GM12878 (cell line): ENCODE data around the gene AGT. TPM values are rescaled to one million over a fixed set of nuclear protein-coding genes. Genes with fewer than 3 reads are reported as not detected.

Experiments
- ATAC-seq: fragments of 200-7000 bp; cut with Tn5 transposase; 3 replicates; pipeline ENCODE4 v1.9.1; 2020; ENCODE audit warnings: mild to moderate bottlenecking, moderate library complexity
- BruUV-seq: library from RNA; stranded (reverse); fragments of 400-500 nt; replicated peaks from 2 replicates; lab custom pipeline; 2021; lab: Mats Ljungman, UMichigan
- CTCF ChIA-PET: fragments of 300-600 bp; sonication (Branson Sonifier 250); formaldehyde crosslinking; extraction: SDS; loops from one replicate; lab custom pipeline; 2021; ENCODE audit warnings: inconsistent platforms; lab: Yijun Ruan, JAX
- POLR2A ChIA-PET: fragments of 350-600 bp; formaldehyde crosslinking; extraction: SDS; loops from one replicate; lab custom pipeline; 2021; ENCODE audit warnings: inconsistent platforms; lab: Charles Lee
- RAD21 ChIA-PET: fragments of 300-600 bp; sonication (Branson Sonifier 250); formaldehyde crosslinking; loops from one replicate; lab custom pipeline; 2023; ENCODE audit warnings: antibody characterized with exemption; ENCODE audit not compliant: unreplicated experiment; lab: Charles Lee
- SMC1A ChIA-PET: fragments of 300-600 bp; sonication (Branson Sonifier 250); formaldehyde crosslinking; loops from one replicate; lab custom pipeline; 2023; ENCODE audit not compliant: unreplicated experiment, uncharacterized antibody; lab: Charles Lee
- DNase-seq: peaks from one replicate; pipeline ENCODE4 v3.0.0-alpha.2; 2011; ENCODE audit warnings: low read depth, low spot score
- FAIRE-seq: peaks from 3 replicates; lab custom pipeline; 2011; peaks lifted over from hg19 to GRCh38; lab: Jason Lieb, UNC
- H2AFZ ChIP-seq: 2 replicates; pipeline ENCODE4 v1.6.0; 2011; ENCODE audit warnings: low read depth, low read length, control low read depth; ENCODE audit not compliant: control insufficient read depth
- H3K27ac ChIP-seq: 2 replicates; pipeline ENCODE4 v1.5.1; 2011; ENCODE audit warnings: control low read depth; ENCODE audit not compliant: control insufficient read depth, insufficient read depth
- H3K27me3 ChIP-seq, 2 experiments: replicated peaks in 1 of 2; 2 replicates each; pipeline versions ENCODE4 v1.6.0 to v1.6.1; 2011; ENCODE audit warnings: low read length in 1 of 2; ENCODE audit not compliant: control insufficient read depth in 2 of 2, insufficient read depth in 2 of 2
- H3K36me3 ChIP-seq, 2 experiments: 2 replicates each; pipeline ENCODE4 v1.5.1; 2011; ENCODE audit warnings: low read length in 1 of 2; ENCODE audit not compliant: control insufficient read depth in 2 of 2, insufficient read depth in 2 of 2
- H3K4me1 ChIP-seq: 2 replicates; pipeline ENCODE4 v1.6.1; 2011; ENCODE audit warnings: mild to moderate bottlenecking, low read length, moderate library complexity, mixed read lengths; ENCODE audit not compliant: control insufficient read depth, insufficient read depth
- H3K4me2 ChIP-seq: 2 replicates; pipeline ENCODE4 v1.6.0; 2011; ENCODE audit warnings: control low read depth; ENCODE audit not compliant: control insufficient read depth, insufficient read depth
- H3K4me3 ChIP-seq: fragments of 200-600 bp; sonication (generic); 2 replicates; pipeline ENCODE4 v1.5.1; 2016
- H3K79me2 ChIP-seq: 2 replicates; pipeline ENCODE4 v1.6.0; 2011; ENCODE audit warnings: low read length; ENCODE audit not compliant: control insufficient read depth, insufficient read depth
- H3K9ac ChIP-seq: 2 replicates; pipeline ENCODE4 v1.8.0; 2011; ENCODE audit warnings: low read length, control low read depth, mixed read lengths; ENCODE audit not compliant: control insufficient read depth, insufficient read depth
- H3K9me3 ChIP-seq: replicated peaks from 3 replicates; pipeline ENCODE4 v1.5.1; 2011; ENCODE audit warnings: mild to moderate bottlenecking, low read length; ENCODE audit not compliant: control insufficient read depth, insufficient read depth
- H4K20me1 ChIP-seq: 2 replicates; pipeline ENCODE4 v1.6.0; 2011; ENCODE audit not compliant: control insufficient read depth, insufficient read depth
- BMI1 ChIP-seq: fragments of 450-650 bp; IDR thresholded peaks from 2 replicates; pipeline ENCODE4 v1.6.1; 2016; ENCODE audit warnings: mild to moderate bottlenecking, moderate library complexity, borderline replicate concordance
- CBX5 ChIP-seq: sonication (generic); IDR thresholded peaks from 2 replicates; pipeline ENCODE4 v1.6.1; 2016; ENCODE audit warnings: low read depth, moderate library complexity, mild to moderate bottlenecking, inconsistent platforms
- CREB1 ChIP-seq: IDR thresholded peaks from 2 replicates; pipeline ENCODE4 v1.6.1; 2012; ENCODE audit warnings: low read depth, mild to moderate bottlenecking, inconsistent platforms
- DPF2 ChIP-seq: fragments of 450-650 bp; IDR thresholded peaks from 2 replicates; pipeline ENCODE4 v1.6.1; 2017; ENCODE audit warnings: mild to moderate bottlenecking
- E2F8 ChIP-seq: fragments of 450-650 bp; IDR thresholded peaks from 2 replicates; pipeline ENCODE4 v1.6.1; 2018; ENCODE audit warnings: mild to moderate bottlenecking, low read depth, moderate library complexity; ENCODE audit not compliant: partially characterized antibody
- MTA2 ChIP-seq: fragments of 450-650 bp; IDR thresholded peaks from 2 replicates; pipeline ENCODE4 v1.6.1; 2016; ENCODE audit warnings: low read depth, mild to moderate bottlenecking, moderate library complexity
- NFIC ChIP-seq: IDR thresholded peaks from 2 replicates; pipeline ENCODE4 v1.6.1; 2012; ENCODE audit warnings: low read depth, mild to moderate bottlenecking, inconsistent platforms, low read length, moderate library complexity
- NR2F1 ChIP-seq: fragments of 450-650 bp; conservative IDR thresholded peaks from 2 replicates; pipeline ENCODE4 v1.6.1; 2017; ENCODE audit warnings: mild to moderate bottlenecking
- NRF1 ChIP-seq: conservative IDR thresholded peaks from 2 replicates; pipeline ENCODE4 v1.6.1; 2011; ENCODE audit warnings: mild to moderate bottlenecking, low read depth, low read length, improper control_type of control experiment
- PAX8 ChIP-seq: fragments of 450-650 bp; IDR thresholded peaks from 2 replicates; pipeline ENCODE4 v1.6.1; 2017; ENCODE audit warnings: mild to moderate bottlenecking, moderate library complexity
- POLR2AphosphoS5 ChIP-seq: IDR thresholded peaks from 2 replicates; pipeline ENCODE4 v1.6.1; 2011; ENCODE audit warnings: mild to moderate bottlenecking, low read length, inconsistent platforms
- SMAD5 ChIP-seq: IDR thresholded peaks from 2 replicates; pipeline ENCODE4 v1.6.1; 2016; ENCODE audit warnings: antibody characterized with exemption, low read depth
- ZBTB4 ChIP-seq: fragments of 450-650 bp; formaldehyde crosslinking; IDR thresholded peaks from 2 replicates; pipeline ENCODE4 v1.4.0; 2022; ENCODE audit warnings: mild to moderate bottlenecking, moderate library complexity
- ZNF622 ChIP-seq: fragments of 450-650 bp; IDR thresholded peaks from 2 replicates; pipeline ENCODE4 v1.6.1; 2017; ENCODE audit warnings: mild to moderate bottlenecking, inconsistent platforms
- WGBS: methylation state at CpG from one replicate; pipeline ENCODE4 v1.1.6; 2016; ENCODE audit warnings: low lambda C conversion rate; ENCODE audit not compliant: insufficient replicate concordance, insufficient coverage; ENCODE audit errors: missing lambda C conversion rate; 5-methylcytosine and 5-hydroxymethylcytosine counted together
- in situ Hi-C: fragments of 300-500 bp; cut with MboI; formaldehyde crosslinking; loops from 9 replicates; pipeline ENCODE4 v1.14.3; 2018; ENCODE audit warnings: mixed read lengths
- intact Hi-C: fragments of 100-400 bp; cut with micrococcal nuclease; formaldehyde crosslinking; loops from one replicate; pipeline ENCODE4 v1.14.2; 2022; ENCODE audit not compliant: unreplicated experiment
- polyA plus RNA-seq, 11 experiments: library from polyadenylated mRNA; depleted of rRNA in 4 of 11; unstranded in 6 of 11; stranded (reverse) in 5 of 11; fragments of >200 nt; fragmentation: Nextera tagmentation in 4 of 11; fragmentation: Illumina TruSeq in 1 of 11; extraction: Ambion mirVana in 4 of 11; extraction: Trizol in 1 of 11; gene quantifications; 1 replicate in 1 of 11; 2 replicates in 10 of 11; pipeline versions ENCODE4 v1.2.1 to v1.2.3, GENCODE V29; 2011 to 2016; ENCODE audit warnings: inconsistent platforms in 2 of 11, missing spikeins in 2 of 11, low read depth in 1 of 11
- total RNA-seq, 4 experiments: library from RNA; depleted of rRNA in 3 of 4; stranded (reverse); fragments of >200 nt in 3 of 4; fragmentation: Illumina TruSeq in 1 of 4; extraction: Trizol in 1 of 4; gene quantifications; 2 replicates each; pipeline versions ENCODE4 v1.2.1 to v1.2.3, GENCODE V29; 2013 to 2021

The AGT gene
- total and polyA plus RNA-seq, 10 of the 15 experiments (the other 5 are each of a cell fraction or from before 2014, with no cell fraction given) = 0.69 TPM; not detected in 9

GRCh38 chr1:230679825-230680224, 34.1 kb downstream of the AGT start:
- no peaks in the 10 kb centered on the region for H3K79me2 ChIP-seq
- ChIA-PET POLR2A (no interaction called here), SMC1A (interaction anchor here (1.7 kb wide), 1 partner anchor 10 kb away, joined by 4 read pairs; no protein-coding TSS in a partner anchor), RAD21 (no interaction called here), CTCF (interaction anchor here (1.1 to 1.3 kb wide), 2 partner anchors 11 to 37 kb away, joined by 3 read pairs; no protein-coding TSS in a partner anchor)
- ATAC-seq (no peak), DNase-seq (no peak), FAIRE-seq (no peak)
- no peaks in the 10 kb centered on the region for H4K20me1 ChIP-seq
- no peak overlapping the region for H3K4me2 ChIP-seq
- H3K9ac ChIP-seq = no peak overlapping the region
- no peak overlapping the region for H3K4me3 ChIP-seq
- peaks cover 5 to 20% of the 10 kb centered on the region in 2 experiments; a peak in 3 of 4 replicates for H3K36me3 ChIP-seq
- H3K27me3 ChIP-seq = no peaks in the 10 kb centered on the region
- H3K4me1 ChIP-seq = no peaks in the 10 kb centered on the region
- TF ChIP-seq BMI1 (no peak), NFIC (no peak), CBX5 (no peak), DPF2 (no peak), MTA2 (no peak), E2F8 (no peak), NR2F1 (no peak), PAX8 (no peak), ZBTB4 (CRISPR knock-in tag) (no peak), NRF1 (no peak), POLR2AphosphoS5 (no peak), ZNF622 (no peak), CREB1 (no peak), SMAD5 (no peak)
- intact Hi-C loops = no loop called here
- in situ Hi-C loops = no loop called here
- H3K9me3 ChIP-seq = no peaks in the 10 kb centered on the region
- no peak overlapping the region for H3K27ac ChIP-seq
- BruUV-seq = no TSS peak
- H2AFZ ChIP-seq = no peak overlapping the region
- WGBS = 92% methylated on average over 2 of the region's 2 CpGs
